ENCODE results near the gene ZNF331.

- TF ChIP-seq EZH2 (IDR thresholded peaks at IDR 0.05; ENCODE audit: borderline replicate concordance, low read depth, low read length, severe bottlenecking) = no peak
- peak; percentile 55 for TF ChIP-seq CTCF (IDR thresholded peaks at IDR 0.05; ENCODE audit: borderline replicate concordance, extremely low read depth, low read length, poor library complexity, severe bottlenecking)
These were observed at the start of gene ZNF331 for GRCh38 chr19:53537521-53538377.
